GM10266 (cell line): ENCODE measurements around the gene SLC16A6.
"Not testable (repeated sequence)": the region's sequence is repeated elsewhere in the genome, so short reads cannot be mapped to it uniquely, and the experiment has no call there.

Experiments used
- DNase-seq: peaks from one replicate; pipeline ENCODE4 v3.0.0; 2012; ENCODE audit errors: extremely low spot score
- TF ChIP-seq, protein P1 (sequence below): IDR thresholded peaks from 2 replicates; pipeline ENCODE4 v1.5.1; 2012; ENCODE audit warnings: mild to moderate bottlenecking, low read depth; ENCODE audit not compliant: control insufficient read depth, insufficient read depth; ENCODE audit errors: missing control alignments

Gene SLC16A6

DNA sequence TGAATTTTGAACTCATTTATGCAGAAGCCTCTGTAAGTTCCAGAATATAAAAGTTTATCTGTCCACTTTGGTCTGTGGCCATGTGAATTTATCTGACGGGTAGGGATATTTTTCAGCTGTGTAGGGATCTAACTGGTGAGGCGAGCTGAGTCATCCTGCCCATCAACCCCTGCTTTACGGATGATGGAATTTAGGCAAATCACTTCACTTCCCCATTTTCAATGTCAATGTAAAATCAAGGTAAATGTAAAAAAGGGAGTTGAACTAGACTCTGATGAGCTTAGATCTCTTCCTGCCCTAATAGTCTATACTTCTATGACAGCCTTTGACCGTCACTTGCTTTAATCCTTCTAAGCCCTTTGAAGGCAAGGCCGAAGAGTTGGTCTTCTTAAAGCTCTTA lies 2.6 kb downstream of the SLC16A6 start:
- TF ChIP-seq, protein P1, sequence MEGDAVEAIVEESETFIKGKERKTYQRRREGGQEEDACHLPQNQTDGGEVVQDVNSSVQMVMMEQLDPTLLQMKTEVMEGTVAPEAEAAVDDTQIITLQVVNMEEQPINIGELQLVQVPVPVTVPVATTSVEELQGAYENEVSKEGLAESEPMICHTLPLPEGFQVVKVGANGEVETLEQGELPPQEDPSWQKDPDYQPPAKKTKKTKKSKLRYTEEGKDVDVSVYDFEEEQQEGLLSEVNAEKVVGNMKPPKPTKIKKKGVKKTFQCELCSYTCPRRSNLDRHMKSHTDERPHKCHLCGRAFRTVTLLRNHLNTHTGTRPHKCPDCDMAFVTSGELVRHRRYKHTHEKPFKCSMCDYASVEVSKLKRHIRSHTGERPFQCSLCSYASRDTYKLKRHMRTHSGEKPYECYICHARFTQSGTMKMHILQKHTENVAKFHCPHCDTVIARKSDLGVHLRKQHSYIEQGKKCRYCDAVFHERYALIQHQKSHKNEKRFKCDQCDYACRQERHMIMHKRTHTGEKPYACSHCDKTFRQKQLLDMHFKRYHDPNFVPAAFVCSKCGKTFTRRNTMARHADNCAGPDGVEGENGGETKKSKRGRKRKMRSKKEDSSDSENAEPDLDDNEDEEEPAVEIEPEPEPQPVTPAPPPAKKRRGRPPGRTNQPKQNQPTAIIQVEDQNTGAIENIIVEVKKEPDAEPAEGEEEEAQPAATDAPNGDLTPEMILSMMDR = no peak
- peak; percentile 65 for DNase-seq

DNA sequence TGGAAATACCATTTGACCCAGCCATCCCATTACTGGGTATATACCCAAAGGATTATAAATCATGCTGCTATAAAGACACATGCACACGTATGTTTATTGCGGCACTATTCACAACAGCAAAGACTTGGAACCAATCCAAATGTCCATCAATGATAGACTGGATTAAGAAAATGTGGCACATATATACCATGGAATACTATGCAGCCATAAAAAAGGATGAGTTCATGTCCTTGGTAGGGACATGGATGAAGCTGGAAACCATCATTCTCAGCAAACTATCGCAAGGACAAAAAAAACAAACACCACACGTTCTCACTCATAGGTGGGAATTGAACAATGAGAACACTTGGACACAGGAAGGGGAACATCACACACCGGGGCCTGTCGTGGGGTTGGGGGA lies 9.0 kb downstream of the SLC16A6 start:
- DNase-seq = not testable (repeated sequence)

DNA sequence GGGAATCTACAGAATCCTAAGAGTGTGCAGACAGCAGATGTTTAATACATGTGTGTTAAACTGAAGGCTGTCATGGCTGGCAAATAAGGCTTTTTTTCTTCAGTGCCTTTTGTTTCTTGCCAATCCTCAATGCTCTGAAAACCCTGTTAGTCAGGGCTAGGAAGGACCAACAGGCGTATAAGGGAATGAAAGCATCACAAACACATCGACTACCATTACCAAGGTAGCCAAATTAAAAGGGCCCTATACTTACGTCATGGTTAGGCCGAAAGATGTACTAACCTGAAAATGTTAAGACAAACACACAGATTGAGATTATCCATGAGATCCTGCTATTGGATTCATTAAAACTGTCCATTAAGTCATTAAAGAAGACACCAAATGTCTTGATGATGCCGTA lies 13.1 kb downstream of the SLC16A6 start:
- no peak for DNase-seq
- TF ChIP-seq, protein P1 = no peak

DNA sequence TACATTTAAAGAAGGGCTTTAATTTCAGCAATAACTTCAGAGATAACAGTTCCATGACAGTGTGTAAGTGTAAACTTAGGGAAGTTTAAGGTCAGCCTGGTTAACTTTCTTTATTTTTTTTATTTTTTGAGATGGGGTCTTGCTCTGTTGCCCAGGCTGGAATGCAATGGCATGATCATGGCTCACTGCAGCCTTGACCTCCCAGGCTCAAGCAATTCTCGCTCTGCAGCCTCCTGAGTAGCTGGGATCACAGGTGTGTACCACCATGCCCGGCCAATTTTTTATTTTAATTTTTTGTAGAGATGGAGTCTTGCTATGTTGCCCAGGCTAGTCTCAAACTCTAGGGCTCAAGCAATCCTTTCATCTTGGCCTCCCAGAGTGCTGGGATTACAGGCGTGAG lies 14.6 kb downstream of the SLC16A6 start:
- DNase-seq = not testable (repeated sequence)

DNA sequence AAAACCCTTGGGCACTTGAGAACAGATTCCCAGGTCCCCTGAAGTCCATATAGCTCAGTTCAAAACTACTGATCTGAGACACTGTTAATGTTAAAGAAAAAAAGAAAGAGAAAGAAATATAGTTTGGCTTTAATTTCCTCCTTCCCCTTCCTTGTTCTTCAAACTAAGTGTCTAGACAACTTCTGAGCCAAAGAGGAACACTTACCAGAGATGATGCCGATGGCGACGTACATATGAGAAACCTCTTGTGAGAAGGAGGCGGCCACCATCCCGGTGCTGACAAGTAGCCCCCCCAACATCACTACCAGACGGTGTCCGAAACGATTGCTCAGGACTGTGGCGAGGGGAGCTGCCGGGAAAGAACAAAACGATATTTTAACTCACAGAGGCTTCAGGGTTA lies 17.2 kb downstream of the SLC16A6 start:
- TF ChIP-seq, protein P1 = no peak
- DNase-seq = no peak

DNA sequence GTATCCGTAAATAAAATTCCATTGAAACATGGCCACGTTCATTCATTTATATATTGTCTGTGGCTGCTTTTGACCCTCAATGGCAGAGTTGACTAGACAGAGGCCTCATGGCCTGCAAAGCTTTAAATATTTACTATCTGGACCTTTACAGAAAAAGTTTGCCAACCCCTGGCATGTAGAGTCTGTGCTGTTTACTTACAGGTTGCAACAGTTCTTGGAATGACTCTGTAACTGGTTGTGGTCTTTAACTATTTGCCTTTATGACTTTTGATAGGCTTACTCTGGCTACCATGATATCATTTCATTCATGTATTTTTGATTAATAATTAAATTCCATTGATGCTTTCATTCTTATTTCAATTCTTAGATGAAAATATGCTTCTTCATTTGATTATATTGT lies 25.1 kb downstream of the SLC16A6 start:
- DNase-seq = not testable (repeated sequence)

DNA sequence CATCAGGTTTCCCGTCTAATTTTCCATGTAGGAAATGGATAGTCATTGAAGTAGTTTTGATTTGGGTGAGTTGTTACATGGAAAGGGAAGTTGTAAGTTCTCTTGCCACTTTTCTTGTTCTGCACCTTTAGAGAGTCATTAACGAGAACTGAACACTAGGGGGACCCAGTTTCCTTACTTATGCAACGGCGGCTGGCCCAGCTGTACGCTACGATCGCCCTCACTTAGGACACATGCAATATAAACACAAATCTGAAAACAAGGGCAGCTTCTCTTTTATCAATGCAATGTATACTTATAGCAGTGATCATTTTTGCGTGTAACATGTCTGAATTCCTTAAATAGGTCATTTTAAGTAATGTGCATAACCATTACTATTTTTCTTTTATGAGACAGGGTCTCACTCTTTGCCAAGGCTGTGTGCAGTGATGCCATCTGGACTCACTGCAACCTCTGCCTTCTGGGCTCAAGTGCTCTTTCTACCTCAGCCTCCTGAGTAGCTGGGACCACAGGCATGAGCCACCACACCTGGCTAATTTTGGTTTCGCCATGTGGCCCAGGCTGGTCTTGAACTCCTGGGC lies 27.7 kb downstream of the SLC16A6 start:
- not testable (repeated sequence) for DNase-seq
- TF ChIP-seq, protein P1 = peak; percentile 34

DNA sequence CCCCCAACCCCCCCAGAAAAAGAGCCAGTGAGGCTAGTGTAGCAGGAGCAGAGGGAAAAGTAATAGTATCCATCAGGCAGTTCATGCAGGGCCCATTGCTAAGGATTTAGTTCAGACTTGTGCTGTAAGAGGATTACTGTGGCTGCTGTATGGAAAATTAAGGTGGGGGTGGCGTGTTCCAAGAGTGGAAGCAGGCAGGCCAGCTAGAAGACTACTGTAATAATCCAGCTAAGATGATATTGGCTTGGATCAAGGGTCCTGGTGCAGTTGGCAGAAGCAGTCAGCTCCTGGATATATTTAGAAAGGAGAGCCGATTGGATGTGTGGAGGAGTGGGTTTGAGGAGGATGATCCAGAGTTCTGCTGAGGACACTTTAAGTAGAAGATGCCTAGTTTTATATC lies 28.5 kb downstream of the SLC16A6 start:
- not testable (repeated sequence) for DNase-seq

DNA sequence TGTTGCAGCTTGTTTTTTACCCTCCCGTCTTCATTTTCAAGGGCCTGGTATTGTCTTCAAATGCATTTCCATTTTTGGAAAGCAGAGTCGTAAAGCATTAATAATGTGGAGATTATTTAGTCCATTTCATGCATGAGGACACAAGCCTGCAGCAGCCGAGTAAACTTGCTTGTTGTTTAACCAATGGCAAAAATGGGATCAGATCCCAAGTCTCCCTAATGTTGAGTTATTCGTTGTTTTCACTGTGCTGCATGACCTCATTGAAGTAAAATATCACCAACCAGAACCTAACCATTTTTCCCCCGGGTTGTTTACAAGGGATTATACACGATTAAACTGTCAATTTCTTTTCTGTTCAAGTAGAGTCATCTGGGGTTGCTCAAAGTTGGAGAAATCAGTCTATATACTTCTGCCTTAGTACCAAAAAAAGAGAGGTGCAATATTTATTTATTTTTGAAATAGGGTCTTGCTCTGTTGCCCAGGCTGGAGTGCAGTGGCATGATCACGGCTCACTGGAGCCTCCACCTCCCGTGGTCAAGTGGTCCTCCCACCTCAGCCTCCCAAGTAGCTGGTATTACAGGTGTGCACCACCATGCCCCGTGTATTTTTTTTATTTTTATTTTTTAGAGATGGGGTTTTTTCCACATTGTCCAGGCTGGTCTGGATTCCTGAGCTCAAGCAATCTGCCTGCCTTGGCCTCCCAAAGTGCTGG lies 30.7 kb downstream of the SLC16A6 start:
- TF ChIP-seq, protein P1 = no peak
- DNase-seq = no peak

DNA sequence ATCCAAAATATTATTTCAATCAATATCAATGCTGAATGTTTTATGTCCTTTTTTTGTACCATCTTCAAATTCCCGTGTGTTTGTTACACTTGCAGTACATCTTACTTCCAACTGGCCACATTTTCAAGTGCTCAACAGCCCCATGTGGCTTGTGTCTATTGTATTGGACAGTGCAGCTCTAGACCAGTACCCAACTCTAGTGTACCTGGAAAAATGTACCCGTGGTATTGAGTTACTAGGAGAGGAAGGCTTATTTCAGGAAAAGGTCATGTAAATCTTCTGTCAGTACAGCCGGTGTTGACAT lies 31.3 kb downstream of the SLC16A6 start:
- DNase-seq = not testable (repeated sequence)

DNA sequence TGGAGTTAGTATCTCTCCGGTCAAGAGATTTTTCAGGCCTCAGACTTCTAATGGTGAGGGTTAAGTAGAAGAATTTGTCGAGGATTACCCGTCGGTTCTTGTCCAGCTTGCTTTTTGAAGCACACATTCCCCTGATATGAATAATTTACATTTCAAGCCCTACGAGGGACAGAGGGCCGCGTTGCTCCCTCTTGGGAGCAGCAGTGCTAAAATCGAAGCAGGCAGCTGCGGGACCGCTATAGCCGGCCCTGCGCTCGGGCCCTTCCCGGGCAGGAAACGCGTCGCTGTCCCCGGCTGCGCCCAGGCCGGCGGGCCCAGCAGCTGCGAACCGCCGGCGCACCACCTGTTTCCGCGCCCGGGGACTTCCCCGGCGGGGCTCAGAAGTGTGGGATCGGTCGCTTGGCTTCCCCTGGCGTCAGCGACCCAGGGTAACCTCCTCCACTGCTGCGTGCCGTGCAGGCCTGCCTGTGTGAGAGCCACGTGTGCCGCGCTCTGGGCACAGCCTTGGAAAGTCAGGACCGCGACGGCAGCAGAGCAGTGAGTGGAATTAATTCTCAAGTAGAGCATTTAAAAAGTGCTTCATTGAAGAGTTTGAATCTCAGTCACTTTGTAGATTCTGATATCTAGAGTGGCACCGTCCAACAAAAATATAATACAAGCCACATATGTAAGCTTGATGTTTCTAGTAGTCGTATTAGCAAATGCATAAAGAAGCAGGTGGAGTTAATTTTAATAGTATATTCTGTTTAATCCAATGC lies 31.9 kb downstream of the SLC16A6 start:
- peak; percentile 62 for DNase-seq
